T-helper 2 cell treated with Interferon-gamma antibody and Interleukin-4, amounts not matched to agents 5 μg/mL and 100 μg/mL, for 36 hours (primary cell): ENCODE measurements around the gene STK11IP.

Experiments used
- DNase-seq: peaks from one replicate; pipeline ENCODE4 v3.0.0; 2021; ENCODE audit warnings: low spot score
- H3K27ac Mint-ChIP-seq: one replicate; pipeline ENCODE4 v1.8.0; 2021; ENCODE audit warnings: mild to moderate bottlenecking, mixed read lengths
- H3K27me3 Mint-ChIP-seq: one replicate; pipeline ENCODE4 v1.8.0; 2021; ENCODE audit warnings: low read depth, mixed read lengths
- H3K36me3 Mint-ChIP-seq: one replicate; pipeline ENCODE4 v1.8.0; 2021; ENCODE audit warnings: low read depth, mixed read lengths
- H3K4me1 Mint-ChIP-seq: one replicate; pipeline ENCODE4 v1.8.0; 2021; ENCODE audit warnings: low read depth, mixed read lengths
- H3K4me3 Mint-ChIP-seq: one replicate; pipeline ENCODE4 v1.8.0; 2022; ENCODE audit warnings: mild to moderate bottlenecking, moderate library complexity, mixed read lengths
- H3K9me3 Mint-ChIP-seq: one replicate; pipeline ENCODE4 v1.8.0; 2021; ENCODE audit warnings: mixed read lengths

STK11IP gene

GRCh38 chr2:219636941-219637841 lies 39.5 kb downstream of the STK11IP start:
- H3K27ac Mint-ChIP-seq, result no peak overlapping the region
- no peaks in the 10 kb centered on the region for H3K4me1 Mint-ChIP-seq
- DNase-seq, result no peak
- no peaks in the 10 kb centered on the region for H3K27me3 Mint-ChIP-seq
- no peaks in the 10 kb centered on the region for H3K9me3 Mint-ChIP-seq
- no peak overlapping the region for H3K4me3 Mint-ChIP-seq
- H3K36me3 Mint-ChIP-seq, result no peaks in the 10 kb centered on the region

GRCh38 chr2:219637842-219638185 lies 40.2 kb downstream of the STK11IP start:
- DNase-seq, result no peak
- Mint-ChIP-seq H3K36me3 (no peaks in the 10 kb centered on the region), H3K4me3 (no peak overlapping the region), H3K4me1 (peaks cover 4% of the 10 kb centered on the region), H3K27ac (no peak overlapping the region), H3K27me3 (no peaks in the 10 kb centered on the region), H3K9me3 (no peaks in the 10 kb centered on the region)

GRCh38 chr2:219638217-219638947 lies 40.7 kb downstream of the STK11IP start:
- Mint-ChIP-seq H3K9me3 (no peaks in the 10 kb centered on the region), H3K4me3 (no peak overlapping the region)

GRCh38 chr2:219638948-219639755 lies 41.5 kb downstream of the STK11IP start:
- H3K27me3 Mint-ChIP-seq, result no peaks in the 10 kb centered on the region
- no peaks in the 10 kb centered on the region for H3K9me3 Mint-ChIP-seq
- DNase-seq, result no peak
- H3K4me1 Mint-ChIP-seq, result peaks cover 5% of the 10 kb centered on the region
- no peak overlapping the region for H3K4me3 Mint-ChIP-seq
- H3K36me3 Mint-ChIP-seq, result no peaks in the 10 kb centered on the region
- H3K27ac Mint-ChIP-seq, result no peak overlapping the region

More at GRCh38 chr2:219638217-219638947, 40.7 kb downstream of the STK11IP start:
- no peak overlapping the region for H3K27ac Mint-ChIP-seq
- no peaks in the 10 kb centered on the region for H3K36me3 Mint-ChIP-seq
- H3K4me1 Mint-ChIP-seq, result peaks cover 5% of the 10 kb centered on the region
- no peaks in the 10 kb centered on the region for H3K27me3 Mint-ChIP-seq
- no peak for DNase-seq

GRCh38 chr2:219641390-219642068 lies 43.9 kb downstream of the STK11IP start:
- no peaks in the 10 kb centered on the region for H3K27me3 Mint-ChIP-seq
- H3K36me3 Mint-ChIP-seq, result no peaks in the 10 kb centered on the region
- no peak for DNase-seq
- H3K9me3 Mint-ChIP-seq, result no peaks in the 10 kb centered on the region
- no peak overlapping the region for H3K4me3 Mint-ChIP-seq
- H3K4me1 Mint-ChIP-seq, result peaks cover 5% of the 10 kb centered on the region
- H3K27ac Mint-ChIP-seq, result no peak overlapping the region

GRCh38 chr2:219642069-219642454 lies 44.4 kb downstream of the STK11IP start:
- Mint-ChIP-seq H3K36me3 (no peaks in the 10 kb centered on the region), H3K27ac (no peak overlapping the region), H3K27me3 (peaks cover 2% of the 10 kb centered on the region), H3K4me1 (peaks cover 5% of the 10 kb centered on the region), H3K9me3 (no peaks in the 10 kb centered on the region), H3K4me3 (no peak overlapping the region)
- no peak for DNase-seq

GRCh38 chr2:219642465-219643083 lies 44.9 kb downstream of the STK11IP start:
- H3K4me1 Mint-ChIP-seq, result peaks cover 5% of the 10 kb centered on the region
- H3K27me3 Mint-ChIP-seq, result peaks cover 3% of the 10 kb centered on the region
- DNase-seq, result peak; percentile 84
- no peaks in the 10 kb centered on the region for H3K9me3 Mint-ChIP-seq
- no peaks in the 10 kb centered on the region for H3K36me3 Mint-ChIP-seq
- H3K27ac Mint-ChIP-seq, result no peak overlapping the region
- H3K4me3 Mint-ChIP-seq, result peak overlapping the region; percentile 12

- Mint-ChIP-seq H3K9me3 (no peaks in the 10 kb centered on the region), H3K27me3 (peaks cover 3% of the 10 kb centered on the region), H3K27ac (no peak overlapping the region), H3K4me3 (peak overlapping the region; percentile 12), H3K4me1 (peaks cover 5% of the 10 kb centered on the region), H3K36me3 (no peaks in the 10 kb centered on the region)
- no peak for DNase-seq
Observed at GRCh38 chr2:219643084-219643473, 45.4 kb downstream of the STK11IP start.

- no peak overlapping the region for H3K4me3 Mint-ChIP-seq
- no peak overlapping the region for H3K27ac Mint-ChIP-seq
- no peak for DNase-seq
- no peaks in the 10 kb centered on the region for H3K9me3 Mint-ChIP-seq
- peaks cover 5% of the 10 kb centered on the region for H3K4me1 Mint-ChIP-seq
- H3K27me3 Mint-ChIP-seq, result peaks cover 7% of the 10 kb centered on the region
- H3K36me3 Mint-ChIP-seq, result no peaks in the 10 kb centered on the region
Observed at GRCh38 chr2:219643788-219644398, 46.2 kb downstream of the STK11IP start.

- Mint-ChIP-seq H3K4me1 (peaks cover 5% of the 10 kb centered on the region), H3K36me3 (no peaks in the 10 kb centered on the region), H3K27ac (no peak overlapping the region), H3K4me3 (no peak overlapping the region), H3K27me3 (peaks cover 8% of the 10 kb centered on the region), H3K9me3 (no peaks in the 10 kb centered on the region)
- no peak for DNase-seq
Observed at GRCh38 chr2:219644801-219645480, 47.3 kb downstream of the STK11IP start.

- Mint-ChIP-seq H3K27ac (no peak overlapping the region), H3K4me3 (no peak overlapping the region), H3K9me3 (no peaks in the 10 kb centered on the region), H3K4me1 (peaks cover 5% of the 10 kb centered on the region), H3K36me3 (no peaks in the 10 kb centered on the region), H3K27me3 (peaks cover 10% of the 10 kb centered on the region)
- no peak for DNase-seq
Observed at GRCh38 chr2:219645631-219646527, 48.2 kb downstream of the STK11IP start.

- no peak for DNase-seq
- H3K9me3 Mint-ChIP-seq, result no peaks in the 10 kb centered on the region
- no peaks in the 10 kb centered on the region for H3K36me3 Mint-ChIP-seq
- H3K27me3 Mint-ChIP-seq, result peaks cover 17% of the 10 kb centered on the region
- H3K4me3 Mint-ChIP-seq, result no peak overlapping the region
- no peaks in the 10 kb centered on the region for H3K4me1 Mint-ChIP-seq
- H3K27ac Mint-ChIP-seq, result no peak overlapping the region
Observed at GRCh38 chr2:219648176-219648575, 50.5 kb downstream of the STK11IP start.
